ENCODE measurements around the gene SLCO2A1.

SLCO2A1 gene

DNA sequence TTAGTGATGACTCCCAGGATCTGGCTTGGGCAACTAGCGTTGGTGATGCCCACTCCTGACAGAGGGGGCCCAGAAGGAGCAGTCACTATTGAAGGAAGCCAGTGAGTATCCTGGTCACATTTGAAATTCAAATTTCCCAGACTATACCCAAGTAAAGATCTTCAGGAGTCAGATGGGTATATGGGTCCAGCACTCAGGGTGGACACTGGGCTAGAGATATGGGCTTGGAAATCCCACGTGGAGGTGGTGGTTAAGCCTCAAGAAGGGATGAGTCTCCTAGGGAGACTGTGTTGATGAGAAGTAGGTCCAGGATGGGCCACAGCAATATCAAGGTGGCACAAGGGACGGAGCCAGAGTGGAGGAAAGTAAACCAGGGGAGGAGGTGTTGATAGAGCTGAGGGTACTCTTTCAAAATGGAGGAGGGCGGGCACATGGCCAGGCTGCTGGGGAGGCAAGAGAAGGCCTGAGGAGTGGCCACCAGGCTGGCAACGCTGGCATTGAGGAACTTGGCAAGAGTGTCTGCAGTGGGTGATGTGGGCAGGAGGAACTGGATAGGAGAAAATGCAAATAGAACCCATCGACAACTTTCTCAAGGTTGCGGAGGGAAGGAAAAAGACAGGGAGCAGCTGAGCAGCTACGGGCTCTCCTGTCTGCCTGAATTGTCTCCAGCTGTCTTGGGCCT is 3.7 kb upstream of the SLCO2A1 start:
- DNase-seq, result no peak

DNA sequence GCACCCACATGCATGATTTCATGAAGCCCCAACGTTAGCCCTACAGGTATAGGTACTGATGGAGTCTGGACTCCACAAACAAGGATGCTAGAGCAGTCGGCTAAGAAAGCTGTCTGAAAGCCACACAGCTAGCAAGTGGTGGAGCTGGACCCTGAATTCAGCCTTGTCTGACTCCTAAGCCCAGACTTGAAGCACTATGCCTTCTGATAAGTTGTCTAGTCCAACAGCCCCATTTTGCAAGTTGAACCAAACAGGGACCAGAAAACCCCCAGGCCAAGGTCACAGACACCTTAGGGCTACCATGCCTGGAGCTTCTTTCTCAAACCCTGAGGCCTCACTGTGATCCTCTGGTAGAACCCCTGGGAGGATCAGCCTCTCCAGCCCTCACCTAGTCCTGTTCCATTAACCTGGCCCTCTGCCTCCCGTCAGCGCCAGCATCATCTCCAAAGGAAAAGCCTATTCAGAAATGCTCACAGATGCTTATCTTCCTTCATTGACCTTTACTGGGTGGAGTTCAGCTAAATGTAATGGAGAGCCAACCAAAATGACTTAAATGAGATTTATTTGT is 1.7 kb upstream of the SLCO2A1 start:
- no peak for DNase-seq

DNA sequence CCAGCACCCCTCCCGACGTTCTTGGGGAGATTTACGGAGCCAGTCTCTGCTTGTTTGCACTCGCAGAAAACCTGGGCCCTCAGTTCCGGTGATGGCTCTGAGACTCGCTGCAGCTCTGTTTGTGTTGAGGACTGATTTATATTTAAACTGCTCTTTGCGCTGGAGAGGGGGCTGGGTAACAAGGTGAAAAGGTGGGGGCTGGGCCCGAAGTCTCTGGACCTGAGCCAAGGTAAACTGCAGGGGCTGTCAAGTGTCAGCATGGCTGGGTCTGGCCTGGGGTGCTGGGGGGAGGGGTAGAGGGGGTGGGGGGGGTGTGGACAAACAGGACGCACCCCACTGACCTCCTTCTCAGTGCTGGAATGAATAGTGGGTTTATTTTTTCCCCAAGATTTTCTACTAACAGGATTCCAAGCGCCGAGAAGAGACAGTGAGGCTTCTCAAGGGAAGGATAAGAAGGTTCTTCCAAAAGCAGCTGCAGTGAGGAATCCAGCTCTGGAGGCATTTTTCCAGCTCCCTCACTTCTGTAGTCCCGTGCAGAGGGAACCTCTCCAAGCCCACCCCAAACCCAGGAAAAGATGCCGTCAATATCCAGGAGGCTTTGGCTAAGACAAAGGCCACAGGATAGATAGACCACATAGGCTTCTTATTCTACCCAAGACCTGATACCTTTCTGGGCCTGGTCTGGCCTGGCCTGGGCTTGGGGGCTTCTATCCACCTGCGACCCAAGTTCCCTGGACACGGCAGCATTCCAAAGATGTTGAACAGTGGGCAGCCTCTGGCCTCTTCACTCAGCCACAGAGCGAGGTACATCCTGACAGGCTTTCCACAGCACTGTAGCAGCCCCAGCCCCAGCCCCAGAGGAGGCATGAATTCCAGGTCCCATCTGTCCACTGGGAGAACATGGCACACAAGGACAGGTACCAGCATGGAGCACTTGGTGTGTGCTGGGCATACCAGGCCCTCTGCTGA is 938 bp upstream of the SLCO2A1 start:
- DNase-seq, result peak; percentile 55

DNA sequence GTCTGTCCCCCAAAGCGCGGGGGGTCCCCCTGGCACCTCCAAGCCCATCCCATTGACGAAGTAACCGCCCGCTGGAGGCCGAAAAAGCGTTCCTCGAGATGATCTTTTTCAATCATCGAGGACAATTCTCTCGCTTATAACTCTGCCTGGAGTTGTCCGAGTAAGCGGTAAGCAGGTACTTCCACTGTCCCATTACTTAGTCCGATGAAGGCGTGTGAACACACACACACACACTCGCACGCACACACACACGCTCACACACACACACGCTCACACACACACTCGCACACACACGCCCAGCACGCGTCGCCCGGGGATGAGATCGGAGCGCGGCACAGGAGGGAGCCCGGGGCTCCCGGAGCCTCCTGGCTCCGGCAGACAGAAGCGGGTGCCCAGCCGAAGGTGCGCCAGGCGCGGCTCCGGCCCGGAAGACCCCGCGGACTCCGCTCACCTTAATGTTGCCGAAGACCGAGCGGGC is 430 bp downstream of the SLCO2A1 start:
- DNase-seq, result peak; percentile 2

DNA sequence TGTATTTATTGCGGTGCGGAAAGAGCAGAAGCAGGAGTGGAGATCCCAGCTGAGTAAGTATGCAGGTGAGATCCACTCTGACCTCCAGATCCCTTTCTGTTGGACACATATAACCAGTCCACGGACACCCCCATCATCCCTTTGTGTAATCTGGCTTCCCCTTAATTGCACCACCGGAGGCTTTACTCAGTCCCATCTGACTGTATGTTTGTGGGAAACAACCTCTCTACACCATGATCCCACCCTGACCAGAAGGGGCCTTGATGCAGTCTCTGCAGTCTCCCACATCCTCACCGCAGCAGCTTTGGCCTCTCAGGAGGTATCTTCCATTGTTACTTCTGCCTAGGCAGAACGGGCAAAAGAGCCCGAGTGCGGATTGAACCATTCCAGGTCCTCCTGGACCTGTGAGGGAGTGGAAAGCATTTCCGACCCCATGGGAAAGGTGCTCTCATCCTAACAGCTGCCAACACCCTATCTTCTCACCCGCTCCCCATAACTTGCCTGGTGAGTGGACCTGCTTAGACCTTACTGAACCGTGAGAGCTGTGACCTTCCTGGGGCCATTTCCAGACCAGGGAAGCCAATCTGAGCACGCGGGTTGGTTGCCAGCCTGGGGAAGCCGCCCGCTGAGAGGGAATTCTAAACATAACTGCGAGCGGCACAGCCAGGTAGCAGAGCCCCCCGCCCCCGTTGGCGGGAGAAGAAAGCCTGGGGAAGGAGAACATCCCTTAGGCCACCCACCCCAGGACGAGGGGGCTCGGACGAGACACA is 1.1 kb downstream of the SLCO2A1 start:
- no peak for DNase-seq

DNA sequence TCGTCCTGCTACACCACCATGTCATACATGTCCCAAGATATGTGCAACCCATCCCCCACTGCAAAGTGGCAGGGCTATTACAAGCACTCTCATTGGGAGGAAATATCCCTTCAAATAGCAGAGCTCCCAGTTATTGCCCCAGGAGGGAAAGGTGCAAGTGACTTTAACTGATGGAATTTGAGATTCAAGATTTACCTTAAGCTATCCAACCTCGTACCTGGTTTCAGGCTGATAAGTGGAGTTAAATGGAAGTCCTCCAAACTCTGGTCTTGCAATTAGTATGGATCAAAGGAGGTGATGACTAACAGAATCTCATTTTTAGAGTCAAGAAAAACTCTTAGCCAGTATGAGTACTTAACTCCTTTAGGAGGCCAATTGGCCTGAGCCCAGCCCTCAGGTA is 2.1 kb downstream of the SLCO2A1 start:
- DNase-seq, result no peak

DNA sequence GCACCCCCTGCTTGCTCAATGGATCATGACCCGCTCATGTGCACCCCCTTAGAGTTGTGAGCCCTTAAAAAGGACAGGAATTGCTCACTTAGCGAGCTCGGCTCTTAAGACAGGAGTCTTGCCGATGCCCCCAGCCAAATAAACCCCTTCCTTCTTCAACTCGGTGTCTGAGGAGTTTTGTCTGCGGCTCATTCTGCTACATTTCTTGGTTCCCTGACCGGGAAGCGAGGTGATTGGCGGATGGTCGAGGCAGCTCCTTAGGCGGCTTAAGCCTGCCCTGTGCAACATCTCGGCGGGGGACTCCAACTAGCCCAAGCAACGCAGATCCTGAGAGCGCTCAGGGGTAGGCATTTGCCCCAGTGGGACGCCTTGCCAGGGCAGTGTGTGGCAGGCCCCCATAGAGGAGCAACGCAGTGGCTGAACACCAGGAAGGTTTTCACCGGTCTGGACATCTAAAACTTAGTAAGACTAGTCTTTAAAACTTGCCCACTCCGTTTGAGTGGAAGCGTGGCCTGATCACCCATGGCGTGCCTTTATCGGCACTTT is 9.5 kb downstream of the SLCO2A1 start:
- DNase-seq, result no peak

DNA sequence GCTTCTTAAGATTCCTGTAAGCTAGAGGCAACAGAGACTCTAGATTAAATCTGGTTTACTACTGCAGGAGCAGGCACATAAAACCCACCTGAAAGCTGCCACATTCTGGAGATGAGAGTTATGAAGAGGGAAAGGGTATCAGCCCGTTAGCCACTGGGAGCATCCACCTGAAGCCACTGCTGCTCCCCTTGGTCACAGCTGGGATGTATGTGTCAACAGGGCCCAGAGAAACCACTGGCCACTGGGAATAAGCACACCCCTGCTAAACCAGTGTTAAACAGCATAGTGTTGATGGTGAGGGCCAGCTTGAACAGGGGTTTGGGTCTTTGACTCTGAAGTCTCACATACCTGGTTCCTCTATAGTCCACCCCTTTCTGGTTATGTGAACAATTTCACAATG is 10.9 kb downstream of the SLCO2A1 start:
- no peak for DNase-seq

DNA sequence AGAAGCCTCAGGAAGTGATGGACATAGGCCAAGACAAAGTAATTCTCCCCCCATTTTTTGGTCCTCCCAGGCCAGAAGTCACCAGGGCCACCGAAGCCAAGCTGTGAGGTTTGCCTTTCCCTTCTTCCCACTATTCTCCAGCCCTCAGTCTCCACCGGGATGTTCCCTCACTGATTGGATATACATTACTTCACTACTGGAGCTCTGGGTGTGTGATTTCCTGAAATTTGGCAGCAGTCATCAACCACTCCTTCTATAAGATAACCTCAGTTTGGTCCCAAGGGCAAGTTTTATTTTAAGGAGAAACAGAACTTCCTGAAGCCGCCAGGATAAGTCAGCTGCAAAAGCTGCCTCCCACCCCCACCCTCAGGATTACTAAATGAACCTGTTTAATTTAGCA is 11.3 kb downstream of the SLCO2A1 start:
- DNase-seq, result no peak

DNA sequence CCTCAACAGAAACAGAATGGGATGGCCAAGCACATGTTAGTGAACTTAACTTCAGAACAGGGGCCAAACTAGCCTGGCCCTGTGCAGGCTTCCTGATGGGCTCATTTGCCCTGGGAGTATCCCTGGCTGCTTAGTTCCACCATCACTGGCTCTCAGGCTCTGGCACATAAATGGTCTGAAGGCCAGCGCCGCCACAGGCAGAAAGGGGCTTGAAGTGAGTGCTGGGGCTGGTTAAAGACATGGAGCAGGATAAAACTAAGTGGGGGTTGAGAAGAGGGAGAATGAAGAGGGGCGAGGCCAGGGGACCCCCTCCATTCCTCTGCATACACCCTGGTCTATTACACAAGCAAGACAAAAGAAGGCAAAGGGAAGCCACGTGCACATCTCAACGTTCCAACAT is 12.2 kb downstream of the SLCO2A1 start:
- no peak for DNase-seq

DNA sequence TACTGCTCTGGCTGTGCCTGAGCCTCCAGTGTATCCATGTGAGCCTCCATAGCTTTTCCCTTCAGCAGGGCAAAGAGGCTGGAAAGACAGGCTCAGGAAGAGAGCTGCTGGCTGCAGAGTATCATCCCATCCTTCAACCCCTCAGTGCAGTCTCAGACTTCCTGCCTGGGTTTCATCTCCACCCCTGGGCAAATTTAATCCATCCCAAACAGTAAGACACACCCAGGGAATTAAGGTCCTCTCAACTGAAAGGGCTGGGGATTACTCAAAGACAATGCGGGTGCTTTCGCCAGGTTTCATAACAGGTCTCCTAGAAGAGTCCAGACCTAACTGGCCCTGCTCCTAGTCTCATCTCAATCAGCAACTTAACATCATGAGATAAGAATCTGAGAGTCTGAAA is 15.5 kb downstream of the SLCO2A1 start:
- DNase-seq, result no peak

DNA sequence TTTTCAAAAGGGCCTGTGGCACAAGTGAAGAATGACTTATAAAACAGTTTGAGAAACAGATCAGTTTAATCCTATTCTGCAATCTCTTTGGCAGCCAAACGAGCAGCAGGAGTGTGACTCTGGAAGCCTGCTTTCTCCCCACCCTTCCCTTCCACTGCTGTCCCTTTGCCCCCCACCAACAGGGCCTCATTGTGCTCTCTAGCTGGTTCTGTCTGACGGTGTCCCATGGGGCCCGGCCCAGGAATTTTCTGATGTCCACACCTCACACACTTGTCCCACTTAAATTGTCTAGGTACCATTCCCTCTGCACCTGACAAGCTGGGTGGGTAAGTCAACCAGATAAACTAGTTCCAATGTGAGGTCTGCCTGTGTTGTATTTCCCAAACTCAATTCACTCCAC is 16.4 kb downstream of the SLCO2A1 start:
- no peak for DNase-seq

DNA sequence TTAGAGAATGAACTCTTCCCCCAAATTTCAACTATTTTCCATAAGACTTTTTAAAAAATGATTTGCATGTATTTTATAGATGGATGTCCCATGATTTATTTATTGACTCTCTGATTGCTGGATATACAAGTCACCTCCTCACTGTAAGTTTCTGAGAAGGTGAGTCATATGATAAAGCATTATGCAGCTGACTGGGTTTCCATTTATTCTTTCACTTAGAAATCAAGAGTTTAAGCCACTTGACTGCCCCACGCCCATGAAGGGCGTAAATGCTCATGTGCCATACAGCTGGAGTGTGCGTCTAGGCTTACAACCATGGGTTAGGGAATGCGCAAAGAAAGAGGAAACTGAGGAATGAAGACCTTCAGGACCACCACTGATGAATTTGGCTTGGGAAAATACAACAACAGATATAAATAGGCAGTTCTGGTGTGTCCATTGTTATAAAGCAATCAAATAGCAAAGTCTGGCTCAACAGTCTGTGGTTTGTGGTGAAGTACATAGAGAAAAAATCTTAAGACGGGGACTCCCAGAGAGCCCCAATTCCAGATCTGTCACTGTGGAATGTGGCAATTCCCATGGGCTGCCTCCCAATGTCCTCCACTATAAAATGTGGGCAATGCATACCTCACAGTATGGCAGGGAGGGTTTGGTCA is 20.3 kb downstream of the SLCO2A1 start:
- DNase-seq, result no peak

DNA sequence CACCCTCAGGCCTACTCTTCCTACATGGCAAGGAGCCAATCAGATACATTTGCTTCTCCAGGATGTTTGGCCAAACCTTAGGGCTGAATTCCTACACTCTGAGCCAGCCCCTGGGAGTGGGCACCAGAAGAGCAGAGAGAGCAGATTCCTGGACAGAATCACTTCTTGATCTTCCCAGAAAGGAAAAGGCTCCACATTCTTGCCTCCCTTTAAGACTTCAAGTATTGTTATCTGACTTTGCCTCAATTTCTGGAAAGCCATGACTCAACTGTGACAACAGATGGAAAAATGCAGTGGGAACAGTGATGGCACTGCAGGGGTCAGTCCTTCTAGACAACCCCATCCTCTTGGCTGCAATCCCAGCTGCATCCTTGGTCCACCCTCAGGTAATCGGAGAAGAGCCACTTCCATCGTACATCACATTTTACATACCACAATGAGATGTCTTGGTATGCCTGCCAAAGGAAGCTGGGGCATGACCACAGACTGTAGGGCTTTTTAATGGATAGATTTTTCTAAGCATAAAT is 21.0 kb downstream of the SLCO2A1 start:
- no peak for DNase-seq

DNA sequence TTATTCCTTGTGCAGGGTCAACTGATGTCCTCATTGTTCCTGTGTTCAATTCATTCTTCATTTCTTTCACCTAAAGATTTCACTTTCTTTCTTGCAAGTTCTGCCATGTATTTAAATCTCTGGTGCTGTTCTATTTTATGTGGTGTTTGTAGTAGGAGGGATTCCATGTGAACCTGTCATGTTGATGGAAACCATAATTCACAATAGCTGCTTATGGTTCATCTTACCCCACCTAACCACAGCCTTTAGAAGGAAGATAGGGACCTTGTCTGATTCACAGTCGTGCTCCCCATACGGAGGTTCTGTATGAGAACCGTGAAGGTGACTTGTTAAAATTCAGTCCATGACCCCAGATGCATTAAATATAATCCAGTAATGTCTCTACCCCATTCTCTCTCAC is 21.9 kb downstream of the SLCO2A1 start:
- DNase-seq, result no peak

DNA sequence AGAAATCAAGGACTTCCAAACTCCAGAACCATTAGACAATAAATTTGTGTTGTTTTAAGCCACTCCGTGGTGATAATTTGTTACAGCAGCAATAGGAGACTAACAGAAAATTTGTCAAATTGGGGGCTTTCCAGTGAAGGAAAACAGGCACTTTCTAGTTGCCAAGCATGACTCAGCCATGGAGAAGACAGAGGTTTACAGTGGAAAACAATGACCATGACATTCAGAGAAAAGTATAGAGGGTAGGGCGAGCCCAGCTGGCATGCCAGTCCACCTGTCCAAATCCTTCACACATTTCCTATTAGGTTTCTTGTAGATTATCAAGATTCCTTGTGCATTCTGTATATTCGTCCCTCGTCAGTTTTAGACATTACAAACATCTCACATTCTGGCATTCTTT is 24.9 kb downstream of the SLCO2A1 start:
- DNase-seq, result no peak

DNA sequence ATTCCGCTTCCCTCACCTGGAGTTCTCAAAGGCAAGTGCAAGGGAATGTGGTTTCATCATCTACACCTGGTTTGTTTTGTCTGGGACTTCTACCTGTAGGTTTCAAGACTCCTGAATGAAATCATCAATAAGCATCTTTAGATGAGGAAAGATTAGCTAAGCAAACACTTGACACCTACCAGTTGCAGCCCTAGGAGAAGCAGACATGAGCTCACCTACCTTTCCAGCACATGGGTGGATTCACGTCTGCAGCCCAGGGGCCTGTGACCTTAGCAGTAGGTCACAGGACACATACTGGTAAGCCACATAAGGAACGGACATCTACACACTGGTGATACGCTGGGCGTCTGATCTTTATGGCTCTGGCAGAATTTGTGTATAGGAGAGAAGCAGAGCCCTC is 26.7 kb downstream of the SLCO2A1 start:
- no peak for DNase-seq

DNA sequence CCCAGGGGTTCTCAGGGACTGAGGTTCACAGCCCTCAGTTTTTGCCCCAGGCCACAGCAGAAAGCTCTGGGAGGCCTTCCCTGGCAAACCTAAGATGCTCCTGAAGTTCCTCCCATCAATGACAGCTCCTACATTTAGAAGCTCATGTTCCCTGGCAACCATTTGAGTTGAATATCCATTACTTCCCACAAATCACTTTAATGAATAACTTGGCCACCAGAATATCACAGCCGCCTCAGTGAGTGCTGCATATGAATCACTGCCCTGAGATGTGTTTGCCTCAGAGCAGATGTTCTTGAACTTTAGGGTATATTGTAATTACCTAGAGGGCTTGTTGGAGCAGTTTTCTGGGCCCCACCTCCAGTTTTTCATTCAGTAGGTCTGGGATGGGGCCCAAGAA is 27.4 kb downstream of the SLCO2A1 start:
- no peak for DNase-seq

DNA sequence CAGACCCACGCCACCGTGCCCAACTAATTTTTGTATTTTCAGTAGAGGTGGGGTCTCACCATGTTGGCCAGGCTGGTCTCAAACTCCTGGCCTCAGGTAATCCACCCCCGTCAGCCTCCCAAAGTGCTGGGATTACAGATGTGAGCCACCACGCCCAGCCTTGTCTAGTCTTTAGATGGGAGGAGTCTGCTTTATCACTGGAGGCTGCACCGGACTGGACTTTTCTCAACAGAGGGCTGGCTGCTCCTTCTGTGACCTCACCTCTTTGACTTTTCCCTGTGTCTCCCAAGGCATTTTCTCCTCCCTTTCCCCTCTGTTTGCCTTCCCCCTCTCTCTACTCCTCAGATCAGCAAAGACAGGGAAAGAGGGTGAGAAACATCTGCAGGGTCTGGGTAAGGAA is 28.5 kb downstream of the SLCO2A1 start:
- no peak for DNase-seq

DNA sequence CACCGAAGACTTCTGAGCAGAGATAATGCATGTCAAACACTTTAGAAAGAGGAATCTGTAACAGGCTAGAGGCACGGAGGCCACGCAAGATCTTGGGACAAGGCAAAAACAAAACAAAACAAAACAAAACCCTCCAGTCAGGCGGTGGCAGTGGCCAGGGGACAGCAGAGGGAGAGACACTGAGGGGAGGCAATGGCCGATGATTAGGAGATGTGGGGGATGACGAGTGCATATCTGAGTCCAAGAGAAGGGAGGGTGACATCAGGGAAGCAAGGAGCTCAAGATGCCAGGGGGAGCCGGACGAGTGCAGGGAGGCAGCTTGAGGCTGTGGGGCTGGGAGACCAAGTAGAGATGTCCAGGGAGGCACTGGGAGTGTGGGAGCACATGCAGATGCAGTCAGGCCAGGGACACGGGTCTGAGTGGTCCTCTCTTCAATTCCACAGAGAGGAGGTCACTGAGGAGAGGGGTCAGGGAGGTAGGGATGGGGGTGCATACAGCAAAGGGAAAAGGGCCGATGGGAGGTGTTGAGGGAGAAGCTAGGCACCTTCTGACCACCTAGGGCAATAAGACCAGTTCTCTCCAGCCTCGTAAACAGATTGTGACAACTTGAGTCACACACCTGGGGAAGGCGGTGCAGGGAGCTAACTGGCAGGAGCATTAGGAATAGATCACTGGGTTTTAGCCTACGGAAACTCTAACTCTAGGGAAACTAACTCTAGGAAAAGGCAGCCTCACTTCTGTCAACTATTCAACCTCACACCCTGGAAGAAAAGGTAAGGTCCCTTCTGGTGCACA is 29.6 kb downstream of the SLCO2A1 start:
- DNase-seq, result no peak

DNA sequence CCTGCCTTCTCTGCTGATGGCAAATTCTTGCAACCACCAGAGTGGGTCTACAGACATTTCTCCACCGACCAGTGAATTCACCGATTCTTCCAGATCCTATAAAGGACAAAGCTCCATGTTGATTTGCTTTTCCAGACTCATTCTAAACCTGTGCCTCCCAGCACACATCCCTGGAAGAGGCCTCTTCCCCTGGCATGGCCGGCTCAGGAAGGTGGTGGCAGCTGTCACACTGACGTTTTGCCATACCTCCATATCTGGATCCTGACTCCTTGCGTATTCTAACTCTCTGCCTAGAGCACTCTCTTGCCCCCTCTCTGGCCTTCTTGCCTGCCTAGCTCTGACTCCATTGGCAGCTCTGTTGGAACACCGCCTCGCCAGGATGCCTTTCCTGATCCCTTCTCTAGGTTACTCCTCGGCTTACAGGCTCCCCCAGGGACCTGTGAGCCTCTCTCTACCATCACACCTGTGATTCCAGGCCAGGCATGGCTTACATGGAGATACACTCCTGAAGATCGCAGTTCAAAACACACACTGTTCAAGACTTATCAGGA is 31.0 kb downstream of the SLCO2A1 start:
- no peak for DNase-seq
